WTC11 (cell line): ENCODE measurements around the gene ENTREP3.

Source experiments
- ATF2 ChIP-seq: sonication (generic); formaldehyde crosslinking; IDR thresholded peaks from 2 replicates; pipeline ENCODE4 v1.8.1; 2022; ENCODE audit warnings: low read depth, missing genetic modification reagents, borderline replicate concordance
- ATF6 ChIP-seq: sonication (generic); formaldehyde crosslinking; IDR thresholded peaks from 2 replicates; pipeline ENCODE4 v1.8.1; 2023; ENCODE audit warnings: mild to moderate bottlenecking, missing genetic modification reagents
- CBFB ChIP-seq: sonication (generic); formaldehyde crosslinking; IDR thresholded peaks from 2 replicates; pipeline ENCODE4 v1.8.1; 2022; ENCODE audit warnings: mild to moderate bottlenecking, low read depth, missing genetic modification reagents
- CTCF ChIP-seq: fragments of 200-600 bp; IDR thresholded peaks from 2 replicates; pipeline ENCODE4 v1.8.0; 2022; ENCODE audit warnings: antibody characterized with exemption
- ESRRA ChIP-seq: sonication (generic); formaldehyde crosslinking; IDR thresholded peaks from 2 replicates; pipeline ENCODE4 v1.8.1; 2022; ENCODE audit warnings: mild to moderate bottlenecking, missing genetic modification reagents, borderline replicate concordance
- JUN ChIP-seq: sonication (generic); formaldehyde crosslinking; IDR thresholded peaks from 2 replicates; pipeline ENCODE4 v1.8.0; 2023; ENCODE audit warnings: mild to moderate bottlenecking, missing genetic modification reagents
- KAT7 ChIP-seq: sonication (generic); formaldehyde crosslinking; IDR thresholded peaks from 2 replicates; pipeline ENCODE4 v1.8.1; 2023; ENCODE audit warnings: missing genetic modification reagents, mild to moderate bottlenecking, borderline replicate concordance
- NR3C1 ChIP-seq: sonication (generic); formaldehyde crosslinking; conservative IDR thresholded peaks from 2 replicates; pipeline ENCODE4 v1.8.1; 2023; ENCODE audit warnings: low read depth, mild to moderate bottlenecking, missing genetic modification reagents
- USF2 ChIP-seq: sonication (generic); formaldehyde crosslinking; IDR thresholded peaks from 2 replicates; pipeline ENCODE4 v1.8.1; 2023; ENCODE audit warnings: mild to moderate bottlenecking, missing genetic modification reagents, moderate library complexity
- ZMAT4 ChIP-seq: fragments of 250-450 bp; sonication (Bioruptor Pico); IDR thresholded peaks from 2 replicates; pipeline ENCODE4 v1.9.0; 2021; ENCODE audit warnings: mild to moderate bottlenecking
- ZNF423 ChIP-seq: fragments of 250-450 bp; sonication (Bioruptor Pico); IDR thresholded peaks from 2 replicates; pipeline ENCODE4 v2.1.2; 2022; ENCODE audit warnings: mild to moderate bottlenecking, moderate library complexity
- ZNF512 ChIP-seq: sonication (generic); formaldehyde crosslinking; IDR thresholded peaks from 2 replicates; pipeline ENCODE4 v1.8.1; 2022; ENCODE audit warnings: missing genetic modification reagents, borderline replicate concordance

- no peak for TF ChIP-seq NR3C1
- TF ChIP-seq ZMAT4 (CRISPR knock-in tag), result no peak
- no peak for TF ChIP-seq CTCF
- TF ChIP-seq ATF6 (CRISPR knock-in tag), result no peak
- no peak for TF ChIP-seq JUN (CRISPR knock-in tag)
- TF ChIP-seq ATF2, result no peak
- TF ChIP-seq ESRRA (CRISPR knock-in tag), result no peak
- no peak for TF ChIP-seq KAT7 (CRISPR knock-in tag)
- TF ChIP-seq ZNF512 (CRISPR knock-in tag), result no peak
- TF ChIP-seq CBFB (CRISPR knock-in tag), result no peak
- TF ChIP-seq USF2 (CRISPR knock-in tag), result no peak
- no peak for TF ChIP-seq ZNF423 (CRISPR knock-in tag)
Observed at GRCh38 chr1:155300024-155300423, 44.7 kb upstream of the ENTREP3 start.
